ENCODE data around the gene DDX24.

The DDX24 gene

GRCh38 chr14:94115058-94115591, 34.1 kb upstream of the DDX24 start:
- no peak for DNase-seq (ENCODE audit: low read depth in 2 of 2)

- no peak for DNase-seq (ENCODE audit: low read depth in 2 of 2)
These were observed 33.6 kb upstream of the DDX24 start for GRCh38 chr14:94114589-94115057.

GRCh38 chr14:94113908-94114588, 33.0 kb upstream of the DDX24 start:
- no peak for DNase-seq (ENCODE audit: low read depth in 2 of 2)

- DNase-seq (ENCODE audit: low read depth in 2 of 2): no peak
These were observed 32.5 kb upstream of the DDX24 start for GRCh38 chr14:94113490-94113889.

GRCh38 chr14:94113073-94113472, 32.1 kb upstream of the DDX24 start:
- no peak for DNase-seq (ENCODE audit: low read depth in 2 of 2)

- no peak for DNase-seq (ENCODE audit: low read depth in 2 of 2)
These were observed 31.6 kb upstream of the DDX24 start for GRCh38 chr14:94112513-94113063.

- DNase-seq (ENCODE audit: low read depth in 2 of 2): no peak
These were observed 30.5 kb upstream of the DDX24 start for GRCh38 chr14:94111276-94112095.

- DNase-seq (ENCODE audit: low read depth in 2 of 2): no peak
These were observed 29.7 kb upstream of the DDX24 start, which contains the start of gene IFI27 for GRCh38 chr14:94110552-94111181. Gene IFI27, plus strand, starts transcription at chr14:94110736.

GRCh38 chr14:94109915-94110250, 28.9 kb upstream of the DDX24 start:
- DNase-seq (ENCODE audit: low read depth in 2 of 2): no peak

- DNase-seq (ENCODE audit: low read depth in 2 of 2): no peak
These were observed 23.7 kb upstream of the DDX24 start for GRCh38 chr14:94104731-94105130.

- no peak for DNase-seq (ENCODE audit: low read depth in 2 of 2)
These were observed 22.6 kb upstream of the DDX24 start for GRCh38 chr14:94103554-94104150.

- DNase-seq (ENCODE audit: low read depth in 2 of 2): no peak
These were observed 21.9 kb upstream of the DDX24 start for GRCh38 chr14:94102768-94103482.

- DNase-seq (ENCODE audit: low read depth in 2 of 2): no peak
These were observed 20.7 kb upstream of the DDX24 start for GRCh38 chr14:94101748-94102147.

- DNase-seq (ENCODE audit: low read depth in 2 of 2): no peak
These were observed 19.8 kb upstream of the DDX24 start for GRCh38 chr14:94100847-94101246.

- DNase-seq (ENCODE audit: low read depth in 2 of 2): no peak
These were observed 18.0 kb upstream of the DDX24 start for GRCh38 chr14:94099006-94099405.

GRCh38 chr14:94098326-94098992, 17.5 kb upstream of the DDX24 start:
- DNase-seq (ENCODE audit: low read depth in 2 of 2): no peak

- DNase-seq (ENCODE audit: low read depth in 2 of 2): no peak
These were observed 16.1 kb upstream of the DDX24 start for GRCh38 chr14:94097091-94097490.

GRCh38 chr14:94093418-94093817, 12.4 kb upstream of the DDX24 start:
- no peak for DNase-seq (ENCODE audit: low read depth in 2 of 2)

- DNase-seq (ENCODE audit: low read depth in 2 of 2): no peak
These were observed 8.5 kb upstream of the DDX24 start for GRCh38 chr14:94089479-94089878.

GRCh38 chr14:94088516-94088915, 7.5 kb upstream of the DDX24 start:
- no peak for DNase-seq (ENCODE audit: low read depth in 2 of 2)

GRCh38 chr14:94087891-94088290, 6.9 kb upstream of the DDX24 start:
- DNase-seq (ENCODE audit: low read depth in 2 of 2): no peak

Data from stimulated activated CD4-positive, alpha-beta T cell treated with anti-CD3 and anti-CD28 coated beads, Interleukin-12 subunit alpha, Interleukin-12 subunit beta, amount 100 ng/mL, for 24 hours (primary cell).